Natural killer cell (primary cell): ENCODE results near the gene PHLPP1. TPM values are rescaled to one million over a fixed set of nuclear protein-coding genes. Genes with fewer than 3 reads are reported as not detected.

Experiments
- ATAC-seq, 3 donors: fragments of 150-1000 bp in 2 of 3; fragments of 200-7000 bp in 1 of 3; cut with Tn5 transposase; 1 replicate in 1 of 3; 2 replicates in 2 of 3; pipeline ENCODE4 v1.10.0; 2021; ENCODE audit warnings: mild to moderate bottlenecking in 2 of 3, moderate library complexity in 2 of 3
- DNase-seq, 2 donors: peaks; one replicate each; pipeline versions ENCODE4 v3.0.0 to v3.0.0-alpha.2; 2013 to 2021; ENCODE audit warnings: mixed read lengths in 1 of 2
- H3K27ac ChIP-seq: one replicate; pipeline ENCODE4 v1.5.1; 2013; ENCODE audit warnings: mild to moderate bottlenecking, low read length
- H3K27me3 ChIP-seq: one replicate; pipeline ENCODE4 v1.6.1; 2013; ENCODE audit warnings: low read length; ENCODE audit not compliant: control insufficient read depth, insufficient read depth
- H3K36me3 ChIP-seq: one replicate; pipeline ENCODE4 v1.6.1; 2013; ENCODE audit warnings: low read length; ENCODE audit not compliant: control insufficient read depth, insufficient read depth
- H3K4me1 ChIP-seq: one replicate; pipeline ENCODE4 v1.6.1; 2013; ENCODE audit warnings: low read length; ENCODE audit not compliant: control insufficient read depth, insufficient read depth
- H3K4me3 ChIP-seq: one replicate; pipeline ENCODE4 v1.5.1; 2013; ENCODE audit warnings: low read length
- H3K9me3 ChIP-seq: one replicate; pipeline ENCODE4 v1.6.1; 2013; ENCODE audit warnings: low read length; ENCODE audit not compliant: control insufficient read depth, insufficient read depth
- H3K27ac Mint-ChIP-seq, 2 donors: one replicate each; pipeline ENCODE4 v1.8.0; 2022; ENCODE audit warnings: mild to moderate bottlenecking in 2 of 2, mixed read lengths in 2 of 2, moderate library complexity in 1 of 2
- H3K27me3 Mint-ChIP-seq, 2 donors: one replicate each; pipeline ENCODE4 v1.8.0; 2022; ENCODE audit warnings: low read depth in 2 of 2, mixed read lengths in 2 of 2
- H3K36me3 Mint-ChIP-seq: one replicate; pipeline ENCODE4 v1.8.0; 2022; ENCODE audit warnings: mixed read lengths
- H3K4me1 Mint-ChIP-seq, 2 donors: one replicate each; pipeline ENCODE4 v1.8.0; 2022; ENCODE audit warnings: mixed read lengths in 2 of 2
- H3K4me3 Mint-ChIP-seq: one replicate; pipeline ENCODE4 v1.8.0; 2022; ENCODE audit warnings: mild to moderate bottlenecking, moderate library complexity, mixed read lengths
- H3K9me3 Mint-ChIP-seq, 2 donors: one replicate each; pipeline ENCODE4 v1.8.0; 2022; ENCODE audit warnings: mixed read lengths in 2 of 2
- WGBS: methylation state at CpG from one replicate; pipeline ENCODE4 v1.1.7; 2013; ENCODE audit warnings: missing lambda C conversion rate; ENCODE audit not compliant: insufficient coverage; 5-methylcytosine and 5-hydroxymethylcytosine counted together
- intact Hi-C: fragments of 100-400 bp; cut with micrococcal nuclease; formaldehyde crosslinking; loops from one replicate; pipeline ENCODE4 v1.14.2; 2022
- total RNA-seq, 4 donors: library from RNA; stranded (reverse); fragments of 120-200 nt in 1 of 4; gene quantifications; one replicate each; pipeline versions ENCODE4 v1.2.3 to v1.2.4, GENCODE V29; 2013 to 2022
- TF ChIP-seq, protein P1 (sequence below): fragments of 200-600 bp; IDR thresholded peaks from one replicate; pipeline ENCODE4 v1.8.0; 2022; ENCODE audit warnings: antibody characterized with exemption

Gene PHLPP1
- total RNA-seq, 3 donors from 2014 or later (not counting 1 experiment from before 2014, with no cell fraction given): 12.1 to 14.8 (median 12.2) TPM

- no peak for ATAC-seq
- intact Hi-C loops: no loop called here
- WGBS: 84% methylated on average over 1 of the region's 1 CpG
- Histone ChIP-seq H3K27ac (no peak overlapping the region), H3K4me3 (no peak overlapping the region), H3K4me1 (no peaks in the 10 kb centered on the region), H3K9me3 (no peaks in the 10 kb centered on the region), H3K27me3 (no peaks in the 10 kb centered on the region), H3K36me3 (no peaks in the 10 kb centered on the region)
- no peaks in the 10 kb centered on the region for H3K9me3 Mint-ChIP-seq
- peaks cover 19 to 22% of the 10 kb centered on the region in 2 donors for H3K4me1 Mint-ChIP-seq
- DNase-seq: no peak
- H3K36me3 Mint-ChIP-seq: no peaks in the 10 kb centered on the region
- H3K4me3 Mint-ChIP-seq: no peak overlapping the region
- TF ChIP-seq, protein P1, sequence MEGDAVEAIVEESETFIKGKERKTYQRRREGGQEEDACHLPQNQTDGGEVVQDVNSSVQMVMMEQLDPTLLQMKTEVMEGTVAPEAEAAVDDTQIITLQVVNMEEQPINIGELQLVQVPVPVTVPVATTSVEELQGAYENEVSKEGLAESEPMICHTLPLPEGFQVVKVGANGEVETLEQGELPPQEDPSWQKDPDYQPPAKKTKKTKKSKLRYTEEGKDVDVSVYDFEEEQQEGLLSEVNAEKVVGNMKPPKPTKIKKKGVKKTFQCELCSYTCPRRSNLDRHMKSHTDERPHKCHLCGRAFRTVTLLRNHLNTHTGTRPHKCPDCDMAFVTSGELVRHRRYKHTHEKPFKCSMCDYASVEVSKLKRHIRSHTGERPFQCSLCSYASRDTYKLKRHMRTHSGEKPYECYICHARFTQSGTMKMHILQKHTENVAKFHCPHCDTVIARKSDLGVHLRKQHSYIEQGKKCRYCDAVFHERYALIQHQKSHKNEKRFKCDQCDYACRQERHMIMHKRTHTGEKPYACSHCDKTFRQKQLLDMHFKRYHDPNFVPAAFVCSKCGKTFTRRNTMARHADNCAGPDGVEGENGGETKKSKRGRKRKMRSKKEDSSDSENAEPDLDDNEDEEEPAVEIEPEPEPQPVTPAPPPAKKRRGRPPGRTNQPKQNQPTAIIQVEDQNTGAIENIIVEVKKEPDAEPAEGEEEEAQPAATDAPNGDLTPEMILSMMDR: no peak
- H3K27ac Mint-ChIP-seq: no peak overlapping the region
- no peaks in the 10 kb centered on the region for H3K27me3 Mint-ChIP-seq
Measured at GRCh38 chr18:62809900-62810299, 94.6 kb downstream of the PHLPP1 start.

GRCh38 chr18:62810682-62811081, 95.3 kb downstream of the PHLPP1 start:
- no peaks in the 10 kb centered on the region for H3K27me3 ChIP-seq
- H3K4me1 Mint-ChIP-seq: peaks cover 22 to 24% of the 10 kb centered on the region in 2 donors
- H3K36me3 Mint-ChIP-seq: no peaks in the 10 kb centered on the region
- H3K27ac ChIP-seq: no peak overlapping the region
- no peaks in the 10 kb centered on the region for H3K9me3 Mint-ChIP-seq
- H3K4me3 Mint-ChIP-seq: no peak overlapping the region
- no peaks in the 10 kb centered on the region for H3K36me3 ChIP-seq
- 90% methylated on average over 2 of the region's 4 CpGs for WGBS
- H3K27ac Mint-ChIP-seq: no peak overlapping the region
- no peak for DNase-seq
- H3K9me3 ChIP-seq: no peaks in the 10 kb centered on the region
- H3K4me3 ChIP-seq: no peak overlapping the region
- ATAC-seq: no peak
- H3K4me1 ChIP-seq: no peaks in the 10 kb centered on the region
- TF ChIP-seq, protein P1: no peak
- intact Hi-C loops: no loop called here
- H3K27me3 Mint-ChIP-seq: no peaks in the 10 kb centered on the region

- no peaks in the 10 kb centered on the region for H3K27me3 ChIP-seq
- no peaks in the 10 kb centered on the region for H3K27me3 Mint-ChIP-seq
- H3K9me3 ChIP-seq: no peaks in the 10 kb centered on the region
- ATAC-seq (no peak), DNase-seq (no peak)
- H3K4me3 ChIP-seq: no peak overlapping the region
- no peak overlapping the region for H3K27ac Mint-ChIP-seq
- no peak overlapping the region for H3K4me3 Mint-ChIP-seq
- no peaks in the 10 kb centered on the region for H3K36me3 ChIP-seq
- H3K4me1 Mint-ChIP-seq: peaks cover 22 to 24% of the 10 kb centered on the region in 2 donors
- H3K9me3 Mint-ChIP-seq: no peaks in the 10 kb centered on the region
- no peak overlapping the region for H3K27ac ChIP-seq
- TF ChIP-seq, protein P1: no peak
- H3K4me1 ChIP-seq: no peaks in the 10 kb centered on the region
- intact Hi-C loops: no loop called here
- H3K36me3 Mint-ChIP-seq: no peaks in the 10 kb centered on the region
Measured at GRCh38 chr18:62811674-62812073, 96.3 kb downstream of the PHLPP1 start.

DNA sequence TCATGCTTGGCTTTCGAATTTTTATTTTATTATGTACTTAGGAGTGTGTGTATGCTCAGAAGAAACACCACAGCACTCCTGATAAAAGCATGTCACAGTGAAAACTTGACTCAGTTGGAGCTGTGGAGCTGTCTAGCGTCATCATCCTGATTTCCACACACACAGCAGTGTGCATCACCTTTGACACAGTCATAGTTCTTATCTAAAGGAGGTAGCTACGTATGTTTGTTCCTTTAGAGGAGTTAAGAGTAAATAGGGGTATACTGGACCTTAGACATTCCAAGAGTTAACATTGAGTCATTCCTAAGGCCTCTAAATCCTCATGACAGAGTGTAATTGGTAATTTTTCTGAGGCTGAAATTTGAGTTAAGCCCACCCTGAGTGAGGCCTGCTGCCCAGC, 96.9 kb downstream of the PHLPP1 start:
- Histone ChIP-seq H3K4me3 (no peak overlapping the region), H3K27ac (no peak overlapping the region), H3K4me1 (no peaks in the 10 kb centered on the region), H3K36me3 (no peaks in the 10 kb centered on the region), H3K27me3 (no peaks in the 10 kb centered on the region), H3K9me3 (no peaks in the 10 kb centered on the region)
- Mint-ChIP-seq H3K9me3 (no peaks in the 10 kb centered on the region), H3K27me3 (no peaks in the 10 kb centered on the region), H3K27ac (peak overlapping the region in 1 of 2 donors; percentile 13), H3K4me1 (peaks cover 22 to 24% of the 10 kb centered on the region in 2 donors), H3K36me3 (no peaks in the 10 kb centered on the region), H3K4me3 (no peak overlapping the region)
- 90% methylated on average over 2 of the region's 3 CpGs for WGBS
- DNase-seq (no peak), ATAC-seq (no peak)
- intact Hi-C loops: no loop called here
- TF ChIP-seq, protein P1: no peak
